Uterus (tissue), 2 donors: Measurements from ENCODE around the gene LMOD3.

Experiments used
- CTCF ChIP-seq, 4 experiments: fragments of 200-600 bp in 2 of 4; fragments of 450-650 bp in 2 of 4; sonication (generic) in 2 of 4; IDR thresholded peaks; one replicate each; pipeline ENCODE4 v1.5.1; 2016 to 2019; ENCODE audit warnings: antibody characterized with exemption in 4 of 4, mild to moderate bottlenecking in 2 of 4, moderate library complexity in 1 of 4
- POLR2A ChIP-seq, 2 donors: fragments of 450-650 bp; IDR thresholded peaks; one replicate each; pipeline ENCODE4 v1.6.1; 2016; ENCODE audit warnings: antibody characterized with exemption in 2 of 2, mild to moderate bottlenecking in 1 of 2, moderate library complexity in 1 of 2

GRCh38 chr3:69160525-69160924 is 38.1 kb upstream of the LMOD3 start:
- TF ChIP-seq CTCF (IDR thresholded peaks at IDR 0.05) = no peak
- no peak for TF ChIP-seq POLR2A (IDR thresholded peaks at IDR 0.05)
